Non-pigmented ciliary epithelial cell (primary cell): ENCODE results near the gene ATP12A.
A peak's percentile ranks its signal among the peaks of the same experiment; 100 is the strongest.

Source experiments
- DNase-seq: peaks from one replicate; pipeline ENCODE4 v3.0.0-alpha.2; 2010; ENCODE audit warnings: low read depth

ATP12A gene

GRCh38 chr13:24663089-24663395 is 17.2 kb upstream of the ATP12A start:
- DNase-seq, result no peak

- DNase-seq, result no peak
Observed at GRCh38 chr13:24663586-24663985, 16.6 kb upstream of the ATP12A start.

- DNase-seq, result peak; percentile 88
Observed at GRCh38 chr13:24664726-24665409, 15.3 kb upstream of the ATP12A start.

- DNase-seq, result no peak
Observed at GRCh38 chr13:24668511-24668910, 11.7 kb upstream of the ATP12A start.

- no peak for DNase-seq
Observed at GRCh38 chr13:24668955-24669582, 11.1 kb upstream of the ATP12A start.

- no peak for DNase-seq
Observed at GRCh38 chr13:24670174-24670573, 10.0 kb upstream of the ATP12A start.

GRCh38 chr13:24670961-24671381 is 9.2 kb upstream of the ATP12A start:
- DNase-seq, result no peak

GRCh38 chr13:24671386-24672113 is 8.7 kb upstream of the ATP12A start:
- peak; percentile 49 for DNase-seq

- no peak for DNase-seq
Observed at GRCh38 chr13:24672141-24673132, 7.8 kb upstream of the ATP12A start.

GRCh38 chr13:24675806-24676570 is 4.2 kb upstream of the ATP12A start:
- no peak for DNase-seq

- DNase-seq, result no peak
Observed at GRCh38 chr13:24678151-24678550, 2.1 kb upstream of the ATP12A start.

GRCh38 chr13:24679686-24680085 is 522 bp upstream of the ATP12A start:
- no peak for DNase-seq

- no peak for DNase-seq
Observed at GRCh38 chr13:24680921-24681604, 855 bp downstream of the ATP12A start.

GRCh38 chr13:24681930-24682329 is 1.7 kb downstream of the ATP12A start:
- no peak for DNase-seq

GRCh38 chr13:24682353-24682752 is 2.1 kb downstream of the ATP12A start:
- no peak for DNase-seq

GRCh38 chr13:24683351-24683750 is 3.1 kb downstream of the ATP12A start:
- DNase-seq, result no peak

GRCh38 chr13:24683838-24684599 is 3.8 kb downstream of the ATP12A start:
- DNase-seq, result no peak

GRCh38 chr13:24684600-24684998 is 4.4 kb downstream of the ATP12A start:
- DNase-seq, result no peak

GRCh38 chr13:24685314-24685713 is 5.1 kb downstream of the ATP12A start:
- no peak for DNase-seq

GRCh38 chr13:24687611-24688010 is 7.4 kb downstream of the ATP12A start:
- no peak for DNase-seq
